ENCODE data around the gene S100PBP.
"Not testable (repeated sequence)": the region's sequence is repeated elsewhere in the genome, so short reads cannot be mapped to it uniquely, and the experiment has no call there.

The S100PBP gene

GRCh38 chr1:32784817-32785216, 32.6 kb upstream of the S100PBP start:
- DNase-seq (ENCODE audit: extremely low read depth in 1 of 2, low read depth in 1 of 2) = no peak

DNA sequence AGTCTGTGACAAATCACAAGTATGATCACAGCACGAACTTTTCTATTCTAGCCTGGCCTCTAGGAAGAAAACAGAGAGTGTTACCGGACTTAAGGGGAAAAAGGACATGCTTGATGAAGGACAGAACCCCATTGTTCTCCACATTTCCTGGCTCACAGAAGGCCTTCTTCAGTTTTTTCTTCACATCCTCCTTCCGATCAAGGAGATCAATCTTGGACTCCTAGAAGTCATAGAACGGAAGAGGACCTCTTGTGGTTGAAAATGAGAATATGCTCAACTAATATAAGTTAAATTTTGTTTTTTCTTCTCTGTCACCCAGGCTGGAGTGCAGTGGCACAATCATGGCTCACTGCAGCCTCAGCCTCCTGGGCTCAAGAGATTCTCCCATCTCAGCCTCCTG, 30.6 kb upstream of the S100PBP start:
- no peak for DNase-seq (ENCODE audit: extremely low read depth in 1 of 2, low read depth in 1 of 2)

DNA sequence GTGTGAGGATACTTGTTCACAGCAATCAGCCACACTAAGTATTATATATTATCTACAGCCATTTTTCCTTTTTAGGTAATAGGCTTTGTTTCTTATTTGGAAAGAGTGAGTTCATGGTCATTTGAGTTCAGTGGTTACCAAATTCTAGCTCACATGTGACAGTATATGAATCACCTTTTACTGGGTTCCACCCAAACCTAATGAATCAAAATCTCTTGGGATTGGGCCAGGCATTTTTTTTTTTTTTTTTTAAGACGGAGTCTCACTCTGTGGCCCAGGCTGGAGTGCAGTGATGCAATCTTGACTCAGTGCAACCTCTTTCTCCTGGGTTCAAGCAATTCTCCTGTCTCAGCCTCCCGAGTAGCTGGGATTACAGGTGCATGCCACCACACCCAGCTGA, 28.1 kb upstream of the S100PBP start:
- not testable (repeated sequence) for DNase-seq (ENCODE audit: extremely low read depth in 1 of 2, low read depth in 1 of 2)

GRCh38 chr1:32791881-32792280, 25.6 kb upstream of the S100PBP start:
- no peak for DNase-seq (ENCODE audit: extremely low read depth in 1 of 2, low read depth in 1 of 2)

DNA sequence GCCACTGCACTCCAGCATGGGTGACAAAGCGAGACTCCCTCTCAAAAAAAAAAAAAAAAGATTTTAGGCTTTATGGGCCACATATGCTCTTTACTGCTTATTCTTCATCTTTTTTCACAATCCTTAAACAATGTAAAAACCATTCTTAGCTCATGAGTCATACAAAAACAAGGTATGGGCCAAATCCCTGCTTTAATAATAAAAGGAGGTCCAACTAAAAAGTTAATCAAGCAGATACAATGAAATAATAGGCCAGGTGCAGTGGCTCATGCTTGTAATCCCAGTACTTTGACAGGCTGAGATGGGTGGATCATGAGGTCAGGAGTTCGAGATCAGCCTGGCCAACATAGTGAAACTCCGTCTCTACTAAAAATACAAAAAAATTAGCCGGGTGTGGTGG, 21.7 kb upstream of the S100PBP start:
- DNase-seq (ENCODE audit: extremely low read depth in 1 of 2, low read depth in 1 of 2) = not testable (repeated sequence)

GRCh38 chr1:32797456-32797855, 20.0 kb upstream of the S100PBP start:
- DNase-seq (ENCODE audit: extremely low read depth in 1 of 2, low read depth in 1 of 2) = no peak

DNA sequence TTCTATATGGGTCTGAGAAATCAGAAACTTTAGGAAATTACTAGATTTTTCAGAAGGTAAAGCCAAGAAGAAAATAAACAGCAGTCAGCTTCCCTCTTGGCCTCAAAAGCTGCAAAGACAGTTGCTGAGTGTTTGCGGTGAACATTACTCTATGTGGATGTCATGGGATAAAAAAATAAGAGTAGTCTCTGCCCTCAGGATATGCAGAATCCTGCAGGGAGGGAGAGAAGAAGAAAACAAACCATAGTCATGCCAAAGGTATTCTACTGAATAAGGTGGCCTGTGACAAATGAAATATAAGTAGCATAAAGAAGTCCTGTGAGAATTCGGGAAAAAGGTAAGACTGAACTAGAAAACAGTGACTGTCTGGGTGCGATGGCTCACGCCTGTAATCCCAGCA, 19.3 kb upstream of the S100PBP start:
- no peak for DNase-seq (ENCODE audit: extremely low read depth in 1 of 2, low read depth in 1 of 2)

DNA sequence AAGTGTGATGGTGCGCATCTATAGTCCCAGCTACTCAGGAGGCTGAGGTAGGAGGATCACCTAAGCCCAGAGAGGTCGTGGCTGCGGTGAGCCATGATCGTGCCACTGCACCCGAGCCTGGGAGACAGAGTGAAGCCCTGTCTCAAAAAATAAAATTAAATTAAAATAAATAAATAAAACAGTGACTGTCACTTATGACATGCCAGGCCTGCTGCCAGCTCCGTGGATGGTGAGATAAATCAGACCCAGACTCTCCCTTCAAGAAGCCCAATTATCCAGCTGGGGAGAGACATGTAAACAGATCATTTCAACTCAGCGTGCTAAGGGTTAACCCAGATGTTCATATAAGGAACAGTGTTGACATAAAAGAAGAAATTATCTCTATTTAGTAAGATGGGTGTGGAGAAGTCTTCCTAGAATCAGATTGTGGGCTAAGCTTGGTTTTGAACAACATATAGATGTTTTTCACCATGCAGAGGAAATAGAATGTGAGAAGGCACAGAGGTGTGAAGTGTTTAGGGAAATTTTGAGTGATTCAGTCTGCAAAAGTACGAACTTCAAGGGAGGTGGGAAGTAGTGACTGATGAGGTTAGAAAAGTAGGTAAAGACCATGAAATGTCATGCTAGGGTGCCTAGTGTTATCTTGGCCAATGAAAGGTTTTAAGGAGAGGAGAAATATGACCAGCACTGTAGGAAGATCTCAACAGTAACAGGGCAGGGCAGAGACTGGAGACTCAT, 18.6 kb upstream of the S100PBP start:
- DNase-seq (ENCODE audit: extremely low read depth in 1 of 2, low read depth in 1 of 2) = no peak

GRCh38 chr1:32801096-32801715, 16.2 kb upstream of the S100PBP start:
- no peak for DNase-seq (ENCODE audit: extremely low read depth in 1 of 2, low read depth in 1 of 2)

- not testable (repeated sequence) for DNase-seq (ENCODE audit: extremely low read depth in 1 of 2, low read depth in 1 of 2)
These were observed 13.0 kb upstream of the S100PBP start for GRCh38 chr1:32804460-32804859.

DNA sequence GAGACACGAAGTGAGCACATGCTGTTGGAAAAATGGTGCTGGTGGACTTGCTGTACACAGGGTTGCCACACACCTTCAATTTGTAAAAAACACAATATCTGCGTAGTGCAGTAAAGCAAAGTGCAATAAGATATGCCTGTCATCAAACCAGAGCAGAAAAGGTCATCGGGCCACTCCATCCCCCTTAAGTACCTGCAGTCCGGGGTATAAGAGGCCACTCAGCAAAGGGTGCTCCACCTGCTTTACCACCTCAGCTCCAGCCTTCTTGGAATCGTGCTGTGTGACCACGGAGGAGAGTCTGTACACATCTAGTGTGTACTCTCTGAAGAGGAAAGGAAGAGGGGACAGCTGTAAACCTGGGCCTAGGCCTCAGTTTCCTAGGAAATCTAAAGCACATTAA, 11.2 kb upstream of the S100PBP start:
- DNase-seq (ENCODE audit: extremely low read depth in 1 of 2, low read depth in 1 of 2) = no peak

DNA sequence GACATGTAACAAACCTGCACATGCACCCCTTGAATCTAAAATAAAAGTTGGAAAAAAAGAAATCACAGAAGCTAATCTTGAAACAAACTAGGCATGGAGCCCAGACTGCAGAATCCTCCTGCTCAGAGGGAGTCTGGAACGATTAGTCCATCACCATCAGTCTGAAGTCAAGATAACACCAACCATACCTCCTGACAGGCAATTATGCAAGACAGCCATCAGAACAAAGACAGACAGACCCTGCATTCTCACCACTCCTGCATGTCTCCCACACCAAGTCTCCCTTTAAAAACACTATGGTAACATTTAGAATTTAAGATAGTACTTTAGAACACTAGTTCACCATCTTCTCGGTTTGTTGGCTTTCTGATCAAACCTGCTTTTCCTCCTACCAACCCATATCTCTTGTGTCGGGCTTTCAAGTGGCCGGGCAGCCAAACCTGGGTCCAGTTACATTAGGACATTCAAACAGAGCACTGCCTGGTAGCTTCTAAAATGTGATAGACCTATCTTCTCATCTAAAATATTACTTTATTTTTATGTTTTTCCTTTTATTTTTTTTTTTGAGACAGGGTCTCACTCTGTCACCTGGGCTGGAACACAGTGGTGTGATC, 10.4 kb upstream of the S100PBP start:
- DNase-seq (ENCODE audit: extremely low read depth in 1 of 2, low read depth in 1 of 2) = no peak

- DNase-seq (ENCODE audit: extremely low read depth in 1 of 2, low read depth in 1 of 2) = no peak
These were observed 8.9 kb upstream of the S100PBP start for GRCh38 chr1:32808580-32808979.

DNA sequence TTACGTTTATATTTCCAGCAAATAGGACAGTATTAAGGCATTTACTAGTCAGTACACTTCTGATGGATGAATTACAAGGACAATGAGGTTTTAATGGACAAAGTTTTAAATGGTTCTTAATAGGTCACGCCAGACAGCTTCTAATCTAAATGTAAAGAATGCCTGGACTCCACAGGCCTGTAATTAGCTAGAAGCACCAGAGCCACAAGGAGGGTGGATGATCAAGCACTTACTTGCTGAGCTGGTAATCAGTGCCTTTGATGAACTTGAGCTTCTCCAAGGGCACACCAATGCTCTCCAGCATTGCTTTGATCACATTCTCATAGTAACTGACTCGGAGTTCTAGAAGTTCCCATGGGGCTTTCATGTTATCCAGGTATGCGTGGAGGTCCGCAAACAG, 7.1 kb upstream of the S100PBP start:
- no peak for DNase-seq (ENCODE audit: extremely low read depth in 1 of 2, low read depth in 1 of 2)

DNA sequence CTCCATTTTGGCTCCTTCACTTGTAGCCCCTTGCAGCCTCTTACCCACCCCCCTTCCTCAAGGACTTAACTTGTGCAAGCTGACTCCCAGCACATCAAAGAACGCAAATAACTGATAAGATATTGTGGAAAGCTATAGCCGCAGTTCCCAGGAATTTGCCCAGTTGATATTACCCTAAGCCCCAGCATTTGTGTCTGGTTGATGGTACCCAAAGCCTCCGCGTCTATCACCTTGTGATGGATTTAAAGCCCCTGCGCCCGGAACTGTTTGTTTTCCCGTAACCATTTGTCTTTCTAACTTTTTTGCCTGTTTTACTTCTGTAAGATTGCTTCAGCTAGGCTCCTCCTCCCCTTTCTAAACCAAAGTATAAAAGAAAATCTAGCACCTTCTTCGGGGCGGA, 6.2 kb upstream of the S100PBP start:
- no peak for DNase-seq (ENCODE audit: extremely low read depth in 1 of 2, low read depth in 1 of 2)

GRCh38 chr1:32811917-32812316, 5.5 kb upstream of the S100PBP start:
- DNase-seq (ENCODE audit: extremely low read depth in 1 of 2, low read depth in 1 of 2) = no peak

- DNase-seq (ENCODE audit: extremely low read depth in 1 of 2, low read depth in 1 of 2) = no peak
These were observed 3.3 kb upstream of the S100PBP start for GRCh38 chr1:32813941-32814739.

GRCh38 chr1:32816676-32817158, 736 bp upstream of the S100PBP start:
- DNase-seq (ENCODE audit: extremely low read depth in 1 of 2, low read depth in 1 of 2) = no peak

DNA sequence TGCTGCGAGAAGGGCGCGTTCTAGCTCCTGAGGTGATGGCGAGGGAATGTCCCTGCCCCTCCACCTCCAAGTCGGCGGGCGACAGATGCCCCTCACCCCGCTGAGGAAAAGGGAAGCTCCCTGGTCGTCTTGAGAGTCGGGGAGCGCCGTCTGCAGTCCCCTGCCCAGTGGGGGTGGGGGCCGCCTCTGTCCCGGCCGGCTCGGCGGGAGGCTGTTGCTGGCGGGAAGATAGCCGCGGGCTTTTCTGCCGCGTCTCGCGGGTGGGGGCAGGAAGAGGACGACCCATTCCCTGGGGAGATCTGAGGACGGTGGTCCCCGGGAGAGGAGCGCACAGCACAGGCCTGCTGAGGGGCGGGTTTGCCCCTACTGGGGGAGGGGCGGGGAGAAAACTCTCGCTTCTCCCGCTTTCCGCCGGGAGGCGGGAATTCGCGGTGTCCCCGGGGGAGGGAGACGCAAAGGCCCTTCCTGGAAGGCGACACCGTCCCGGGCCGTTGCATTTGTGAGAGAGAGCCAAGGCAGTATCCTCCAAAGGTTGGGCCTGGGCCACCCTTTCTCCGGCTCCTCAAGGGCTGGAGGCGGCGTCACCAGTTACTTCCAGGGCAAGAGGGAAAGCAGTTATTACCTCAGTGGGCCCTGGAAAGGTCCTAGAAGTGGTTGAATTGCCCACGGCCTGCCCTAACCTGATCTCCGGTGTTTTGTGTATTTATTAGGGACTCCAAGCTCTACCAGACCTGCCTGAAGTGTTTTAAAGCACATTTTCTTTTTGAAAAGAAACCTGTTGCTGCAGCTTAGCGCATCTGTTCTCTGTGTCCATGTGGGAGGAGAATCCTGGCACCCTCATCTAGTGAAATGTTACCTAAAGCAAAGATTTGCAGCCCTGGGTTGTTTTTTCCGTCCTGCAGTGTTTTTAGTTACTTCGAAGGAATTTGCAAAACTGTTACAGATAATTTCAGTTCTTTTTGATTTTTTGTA, 648 bp downstream of the S100PBP start:
- no peak for DNase-seq (ENCODE audit: extremely low read depth in 1 of 2, low read depth in 1 of 2)
